C4-2B (cell line): ENCODE measurements around the gene RGS7.
"Not testable (repeated sequence)": the region's sequence is repeated elsewhere in the genome, so short reads cannot be mapped to it uniquely, and the experiment has no call there.

Source experiments
- H3K27ac ChIP-seq: fragments of 450-650 bp; 2 replicates; pipeline ENCODE4 v1.5.1; 2017
- CTCF ChIP-seq: fragments of 450-650 bp; conservative IDR thresholded peaks from 2 replicates; pipeline ENCODE4 v1.5.1; 2017; ENCODE audit warnings: mild to moderate bottlenecking
- ZFX ChIP-seq: fragments of 450-650 bp; IDR thresholded peaks from 2 replicates; pipeline ENCODE4 v1.6.1; 2017

The RGS7 gene

GRCh38 chr1:241177660-241178059, 179.3 kb downstream of the RGS7 start:
- H3K27ac ChIP-seq, result no peak overlapping the region
- TF ChIP-seq ZFX (no peak), CTCF (no peak)

- H3K27ac ChIP-seq, result no peak overlapping the region
- TF ChIP-seq CTCF (no peak), ZFX (no peak)
These were observed 184.5 kb downstream of the RGS7 start for GRCh38 chr1:241172486-241172885.

GRCh38 chr1:241171991-241172390, 185.0 kb downstream of the RGS7 start:
- no peak overlapping the region for H3K27ac ChIP-seq
- TF ChIP-seq CTCF, result no peak

- TF ChIP-seq CTCF (no peak), ZFX (no peak)
- no peak overlapping the region for H3K27ac ChIP-seq
These were observed 189.8 kb downstream of the RGS7 start for GRCh38 chr1:241167121-241167630.

GRCh38 chr1:241166625-241167024, 190.4 kb downstream of the RGS7 start:
- TF ChIP-seq ZFX (no peak), CTCF (no peak)
- H3K27ac ChIP-seq, result no peak overlapping the region

- H3K27ac ChIP-seq, result not testable (repeated sequence)
These were observed 191.7 kb downstream of the RGS7 start for GRCh38 chr1:241165256-241165655.

GRCh38 chr1:241163363-241163762, 193.6 kb downstream of the RGS7 start:
- H3K27ac ChIP-seq, result no peak overlapping the region
- TF ChIP-seq ZFX (no peak), CTCF (no peak)

GRCh38 chr1:241161188-241161689, 195.8 kb downstream of the RGS7 start:
- no peak overlapping the region for H3K27ac ChIP-seq
- TF ChIP-seq CTCF (no peak), ZFX (no peak)
